Keratinocyte (primary cell): Measurements from ENCODE around the gene ACTL9. TPM values are rescaled to one million over a fixed set of nuclear protein-coding genes. Genes with fewer than 3 reads are reported as not detected.

Experiments used
- DNase-seq: peaks from one replicate; pipeline ENCODE4 v3.0.0-alpha.2; 2011; ENCODE audit warnings: low read depth, missing footprints, low spot score
- FAIRE-seq: peaks from 2 replicates; lab custom pipeline; 2011; peaks lifted over from hg19 to GRCh38; lab: Jason Lieb, UNC
- H2AFZ ChIP-seq: 2 replicates; pipeline ENCODE4 v1.6.0; 2012; ENCODE audit warnings: low read length, control low read depth, inconsistent platforms; ENCODE audit not compliant: control insufficient read depth
- H3K27ac ChIP-seq: 2 replicates; pipeline ENCODE4 v1.5.1; 2011; ENCODE audit warnings: low read length; ENCODE audit not compliant: control insufficient read depth, insufficient read depth
- H3K27me3 ChIP-seq: 3 replicates; pipeline ENCODE4 v1.6.0; 2011; ENCODE audit warnings: low read length; ENCODE audit not compliant: control insufficient read depth, insufficient read depth; ENCODE audit errors: extremely low read depth
- H3K36me3 ChIP-seq, 2 experiments: 2 replicates in 1 of 2; 3 replicates in 1 of 2; pipeline ENCODE4 v1.5.1; 2011; ENCODE audit warnings: low read length in 2 of 2, mild to moderate bottlenecking in 1 of 2; ENCODE audit not compliant: control insufficient read depth in 2 of 2, insufficient read depth in 2 of 2; ENCODE audit errors: extremely low read depth in 1 of 2
- H3K4me1 ChIP-seq: 3 replicates; pipeline ENCODE4 v1.5.1; 2011; ENCODE audit warnings: low read length; ENCODE audit not compliant: control insufficient read depth, insufficient read depth; ENCODE audit errors: extremely low read depth
- H3K4me2 ChIP-seq: 3 replicates; pipeline ENCODE4 v1.6.0; 2011; ENCODE audit warnings: low read depth, low read length; ENCODE audit not compliant: control insufficient read depth, insufficient read depth; ENCODE audit errors: extremely low read depth
- H3K4me3 ChIP-seq, 3 experiments: fragments of 200-600 bp in 1 of 3; sonication (generic) in 1 of 3; 2 replicates in 2 of 3; 3 replicates in 1 of 3; pipeline ENCODE4 v1.5.1; 2011 to 2016; ENCODE audit warnings: low read length in 3 of 3, mild to moderate bottlenecking in 3 of 3, control low read depth in 2 of 3, inconsistent platforms in 1 of 3, low read depth in 1 of 3, mixed read lengths in 1 of 3, mixed run types in 1 of 3, moderate library complexity in 1 of 3; ENCODE audit not compliant: control insufficient read depth in 2 of 3, insufficient read depth in 2 of 3; ENCODE audit errors: extremely low read depth in 1 of 3
- H3K79me2 ChIP-seq: 2 replicates; pipeline ENCODE4 v1.6.0; 2012; ENCODE audit warnings: low read length; ENCODE audit not compliant: control insufficient read depth, insufficient read depth
- H3K9ac ChIP-seq: 3 replicates; pipeline ENCODE4 v1.6.0; 2011; ENCODE audit warnings: low read length; ENCODE audit not compliant: control insufficient read depth, insufficient read depth; ENCODE audit errors: extremely low read depth
- H3K9me1 ChIP-seq: 3 replicates; pipeline ENCODE4 v1.6.0; 2011; ENCODE audit warnings: low read length; ENCODE audit not compliant: control insufficient read depth, insufficient read depth; ENCODE audit errors: extremely low read depth
- H3K9me3 ChIP-seq: 2 replicates; pipeline ENCODE4 v1.5.1; 2012; ENCODE audit warnings: low read depth, low read length; ENCODE audit not compliant: control insufficient read depth
- H4K20me1 ChIP-seq: 3 replicates; pipeline ENCODE4 v1.6.0; 2011; ENCODE audit warnings: low read length; ENCODE audit not compliant: control insufficient read depth, insufficient read depth; ENCODE audit errors: extremely low read depth
- EZH2 ChIP-seq: IDR thresholded peaks from one replicate; pipeline ENCODE4 v1.6.1; 2012; ENCODE audit warnings: inconsistent platforms, mild to moderate bottlenecking, low read length, moderate library complexity
- dilution Hi-C: fragments of 300-500 bp; cut with MboI; formaldehyde crosslinking; loops from one replicate; pipeline ENCODE4 v1.7.0; 2020; ENCODE audit warnings: low sequenced_read_pairs; ENCODE audit not compliant: extremely low pct_ligation_motif_present
- polyA plus RNA-seq, 5 experiments: library from polyadenylated mRNA; depleted of rRNA in 3 of 5; stranded (reverse) in 3 of 5; stranded (forward) in 1 of 5; unstranded in 1 of 5; fragments of >200 nt; gene quantifications; 1 replicate in 1 of 5; 2 replicates in 3 of 5; 3 replicates in 1 of 5; pipeline versions ENCODE4 v1.2.1 to v1.2.3, GENCODE V29; 2011 to 2012; ENCODE audit warnings: missing spikeins in 2 of 5, low read depth in 1 of 5, low replicate concordance in 1 of 5
- TF ChIP-seq, protein P1 (sequence below), 3 experiments: IDR thresholded peaks in 1 of 3; conservative IDR thresholded peaks in 1 of 3; optimal IDR thresholded peaks in 1 of 3; 2 replicates in 2 of 3; 3 replicates in 1 of 3; pipeline versions ENCODE3 to v1.5.1; 2011; ENCODE audit warnings: low read length in 3 of 3, mild to moderate bottlenecking in 3 of 3, moderate library complexity in 2 of 3, control low read depth in 1 of 3, inconsistent platforms in 1 of 3; ENCODE audit not compliant: insufficient read depth in 2 of 3; ENCODE audit errors: extremely low read depth in 1 of 3

ACTL9 gene
- polyA plus RNA-seq, 1 donor (not counting 4 experiments of a cell fraction or from before 2014, with no cell fraction given): not detected

DNA sequence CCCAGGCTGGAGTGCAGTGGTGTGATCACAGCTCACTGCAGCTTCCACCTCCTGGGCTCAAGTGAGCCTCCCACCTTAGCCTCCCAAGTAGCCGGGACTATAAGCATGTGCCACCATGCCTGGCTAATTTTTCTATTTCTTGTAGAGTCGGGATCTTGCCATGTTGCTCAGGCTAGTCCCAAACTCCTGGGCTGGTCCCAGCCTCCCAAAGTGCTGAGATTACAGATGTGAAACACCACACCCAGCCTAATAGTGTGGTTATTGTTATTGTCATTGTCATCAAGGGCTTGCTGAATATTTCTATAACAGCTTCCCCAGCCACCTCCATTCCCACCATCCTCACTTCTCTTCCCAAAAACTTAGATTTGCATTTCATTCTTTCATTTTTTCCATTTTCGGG, 25.7 kb upstream of the ACTL9 start:
- FAIRE-seq (no peak), DNase-seq (no peak)
- H3K4me1 ChIP-seq: no peaks in the 10 kb centered on the region
- no peak overlapping the region for H3K27ac ChIP-seq
- H3K9me1 ChIP-seq: no peaks in the 10 kb centered on the region
- no peaks in the 10 kb centered on the region for H3K27me3 ChIP-seq
- H3K79me2 ChIP-seq: no peaks in the 10 kb centered on the region
- no peaks in the 10 kb centered on the region for H3K36me3 ChIP-seq
- H2AFZ ChIP-seq: no peak overlapping the region
- dilution Hi-C loops: no loop called here
- H3K4me3 ChIP-seq: no peak overlapping the region
- no peak overlapping the region for H3K4me2 ChIP-seq
- TF ChIP-seq EZH2: no peak
- TF ChIP-seq, protein P1, sequence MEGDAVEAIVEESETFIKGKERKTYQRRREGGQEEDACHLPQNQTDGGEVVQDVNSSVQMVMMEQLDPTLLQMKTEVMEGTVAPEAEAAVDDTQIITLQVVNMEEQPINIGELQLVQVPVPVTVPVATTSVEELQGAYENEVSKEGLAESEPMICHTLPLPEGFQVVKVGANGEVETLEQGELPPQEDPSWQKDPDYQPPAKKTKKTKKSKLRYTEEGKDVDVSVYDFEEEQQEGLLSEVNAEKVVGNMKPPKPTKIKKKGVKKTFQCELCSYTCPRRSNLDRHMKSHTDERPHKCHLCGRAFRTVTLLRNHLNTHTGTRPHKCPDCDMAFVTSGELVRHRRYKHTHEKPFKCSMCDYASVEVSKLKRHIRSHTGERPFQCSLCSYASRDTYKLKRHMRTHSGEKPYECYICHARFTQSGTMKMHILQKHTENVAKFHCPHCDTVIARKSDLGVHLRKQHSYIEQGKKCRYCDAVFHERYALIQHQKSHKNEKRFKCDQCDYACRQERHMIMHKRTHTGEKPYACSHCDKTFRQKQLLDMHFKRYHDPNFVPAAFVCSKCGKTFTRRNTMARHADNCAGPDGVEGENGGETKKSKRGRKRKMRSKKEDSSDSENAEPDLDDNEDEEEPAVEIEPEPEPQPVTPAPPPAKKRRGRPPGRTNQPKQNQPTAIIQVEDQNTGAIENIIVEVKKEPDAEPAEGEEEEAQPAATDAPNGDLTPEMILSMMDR (optimal IDR thresholded peaks at IDR 0.05 in 1 of 3, IDR thresholded peaks at IDR 0.05 in 1 of 3, conservative IDR thresholded peaks at IDR 0.05 in 1 of 3; ENCODE audit: extremely low read depth in 1 of 3, insufficient read depth in 2 of 3, low read length in 3 of 3): no peak
- H3K9me3 ChIP-seq: no peaks in the 10 kb centered on the region
- no peaks in the 10 kb centered on the region for H4K20me1 ChIP-seq
- no peak overlapping the region for H3K9ac ChIP-seq

DNA sequence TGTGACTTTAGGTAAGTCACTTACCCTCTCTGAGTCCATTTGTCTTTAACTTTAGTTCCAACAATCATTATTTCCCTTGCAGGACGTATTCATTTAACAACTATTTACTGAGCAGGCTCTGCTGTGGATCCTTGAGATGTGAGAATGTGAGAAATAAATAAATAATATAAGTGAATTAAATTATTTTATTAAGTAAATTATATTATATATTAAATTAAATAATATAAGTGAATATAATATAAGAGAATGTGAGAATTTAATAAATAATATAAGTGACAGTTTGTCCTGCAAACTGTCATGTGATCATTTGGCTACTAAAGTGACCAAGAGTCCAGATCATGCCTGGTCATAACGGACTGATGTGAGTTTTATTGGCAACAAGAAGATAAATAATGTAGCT, 23.4 kb upstream of the ACTL9 start:
- H3K4me3 ChIP-seq: no peak overlapping the region
- no peak for TF ChIP-seq EZH2
- TF ChIP-seq, protein P1 (optimal IDR thresholded peaks at IDR 0.05 in 1 of 3, IDR thresholded peaks at IDR 0.05 in 1 of 3, conservative IDR thresholded peaks at IDR 0.05 in 1 of 3; ENCODE audit: extremely low read depth in 1 of 3, insufficient read depth in 2 of 3, low read length in 3 of 3): no peak
- no peaks in the 10 kb centered on the region for H3K9me1 ChIP-seq
- no peak overlapping the region for H3K27ac ChIP-seq
- no peaks in the 10 kb centered on the region for H3K79me2 ChIP-seq
- dilution Hi-C loops: no loop called here
- no peaks in the 10 kb centered on the region for H4K20me1 ChIP-seq
- no peaks in the 10 kb centered on the region for H3K36me3 ChIP-seq
- H3K4me1 ChIP-seq: no peaks in the 10 kb centered on the region
- no peak overlapping the region for H3K9ac ChIP-seq
- H3K9me3 ChIP-seq: no peaks in the 10 kb centered on the region
- DNase-seq (no peak), FAIRE-seq (no peak)
- no peak overlapping the region for H3K4me2 ChIP-seq
- H3K27me3 ChIP-seq: no peaks in the 10 kb centered on the region
- no peak overlapping the region for H2AFZ ChIP-seq
